ENCODE measurements around the gene KCNC2.

Gene KCNC2

GRCh38 chr12:75157385-75157784, 52.3 kb downstream of the KCNC2 start:
- DNase-seq, result no peak

- no peak for DNase-seq
Observed at GRCh38 chr12:75155962-75156361, 53.7 kb downstream of the KCNC2 start.

DNA sequence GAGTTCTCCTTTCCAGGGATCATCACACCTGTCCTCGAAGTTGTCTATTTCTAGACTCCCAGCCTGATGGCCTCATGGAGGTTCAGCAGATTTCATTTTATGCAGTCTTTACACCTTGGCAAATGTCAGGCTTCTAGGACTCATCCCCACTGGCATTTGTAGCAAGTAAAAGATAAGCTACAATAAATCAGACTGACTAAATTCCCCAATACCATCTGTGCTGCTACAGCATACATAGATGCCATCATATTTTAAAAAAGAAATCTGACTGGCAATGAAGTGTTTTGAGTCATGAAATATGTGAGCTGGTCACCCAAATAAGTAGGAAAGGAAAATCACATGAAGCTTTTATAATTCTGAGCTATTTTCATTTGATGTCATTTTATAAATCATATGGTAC, 55.3 kb downstream of the KCNC2 start:
- DNase-seq, result no peak

DNA sequence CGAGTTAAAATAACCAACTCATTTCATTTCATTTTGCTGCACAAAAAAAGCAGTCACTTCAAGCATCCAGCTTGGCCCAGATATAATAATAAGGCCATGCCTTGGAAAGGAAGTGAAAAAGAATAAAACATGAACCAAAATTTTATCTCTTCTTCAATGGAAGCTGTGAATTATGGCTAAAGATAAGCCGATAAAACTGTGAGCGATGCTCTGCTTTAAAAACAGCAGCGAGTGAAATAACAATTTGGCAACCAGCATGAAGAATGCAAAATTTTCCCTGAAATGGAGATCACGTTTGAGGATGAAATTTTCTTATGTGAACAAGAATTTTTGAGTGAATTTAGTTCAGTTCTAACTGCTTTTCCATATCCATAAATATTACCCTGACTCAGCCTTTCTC, 70.4 kb downstream of the KCNC2 start:
- no peak for DNase-seq

- no peak for DNase-seq
Observed at GRCh38 chr12:75137896-75138295, 71.7 kb downstream of the KCNC2 start.

DNA sequence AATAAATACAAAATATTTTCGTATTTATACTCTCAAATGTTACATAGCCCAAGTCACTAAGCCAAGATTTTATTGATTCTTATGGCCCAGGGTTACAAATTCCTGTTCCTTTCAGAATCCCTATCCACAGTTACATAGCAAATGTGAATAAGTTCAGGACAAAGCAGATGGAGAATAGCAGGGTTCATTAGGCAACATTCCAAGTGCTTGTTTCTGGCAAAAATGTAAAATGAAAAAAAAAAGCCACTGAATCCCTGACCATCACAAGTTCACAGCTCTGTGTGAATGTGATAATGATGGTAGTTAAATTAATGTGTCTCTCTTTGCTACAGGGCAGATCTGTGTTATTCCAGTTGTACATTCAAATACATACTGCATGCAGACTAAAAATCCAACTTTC, 74.6 kb downstream of the KCNC2 start:
- DNase-seq, result no peak

DNA sequence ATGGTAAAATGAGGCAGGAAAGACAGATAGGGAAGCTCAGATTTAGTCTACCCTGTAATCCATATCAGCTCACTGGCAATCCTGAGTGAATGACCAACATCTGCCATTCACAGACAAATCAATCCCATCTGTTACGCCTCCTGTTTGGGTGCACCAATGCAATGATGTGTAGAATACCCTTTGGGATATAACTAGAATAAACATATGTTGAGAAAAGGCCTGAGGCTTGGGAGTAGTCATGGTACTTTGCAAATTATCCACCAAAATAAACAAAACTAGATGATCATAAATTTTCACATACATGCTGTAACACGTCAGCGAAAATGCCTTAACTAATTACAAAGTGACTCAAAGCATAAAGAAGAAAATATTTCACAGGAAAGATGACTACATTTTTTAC, 78.8 kb downstream of the KCNC2 start:
- DNase-seq, result no peak

DNA sequence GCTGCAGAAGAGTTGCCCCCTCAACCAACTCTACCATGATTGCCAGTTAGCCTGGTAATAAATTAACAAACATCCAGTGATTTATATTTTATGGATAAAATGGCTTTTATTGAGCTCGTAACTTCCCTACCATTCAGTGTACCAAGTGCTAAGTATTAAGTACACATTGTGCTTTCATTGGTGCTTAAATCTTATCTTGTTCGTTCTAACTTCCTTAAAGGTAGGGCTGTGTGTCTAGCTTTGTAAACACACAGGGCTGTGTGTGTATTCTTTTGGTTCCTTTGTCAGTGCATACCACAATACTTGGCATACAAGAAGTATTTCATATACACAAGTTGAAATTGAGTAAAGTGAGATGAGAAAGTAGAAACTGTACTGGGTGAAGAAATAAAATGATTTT, 80.4 kb downstream of the KCNC2 start:
- no peak for DNase-seq

- no peak for DNase-seq
Observed at GRCh38 chr12:75121036-75121705, 88.5 kb downstream of the KCNC2 start.

- no peak for DNase-seq
Observed at GRCh38 chr12:75120311-75120711, 89.3 kb downstream of the KCNC2 start.

- DNase-seq, result no peak
Observed at GRCh38 chr12:75116646-75117198, 92.9 kb downstream of the KCNC2 start.

GRCh38 chr12:75115748-75116147, 93.9 kb downstream of the KCNC2 start:
- DNase-seq, result no peak

GRCh38 chr12:75103822-75104221, 105.8 kb downstream of the KCNC2 start:
- no peak for DNase-seq

DNA sequence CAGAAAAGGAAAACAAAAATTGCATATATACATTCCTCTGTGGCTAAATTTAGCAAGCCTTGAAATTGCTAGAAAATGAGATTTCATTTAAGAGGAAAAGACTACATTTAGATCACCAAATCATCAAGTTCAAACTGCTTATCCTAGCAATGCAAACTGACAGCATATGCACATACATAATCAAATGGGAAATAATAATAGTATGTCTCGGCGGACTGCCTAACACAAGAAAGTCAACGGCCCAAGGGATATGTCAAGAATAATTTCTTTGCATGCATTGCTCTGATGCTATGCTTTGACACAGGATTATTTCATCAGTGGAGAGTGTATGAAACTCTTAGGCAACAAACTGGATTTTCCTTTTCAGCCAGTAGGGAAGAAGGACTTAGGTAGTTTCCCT, 107.9 kb downstream of the KCNC2 start:
- DNase-seq, result no peak

DNA sequence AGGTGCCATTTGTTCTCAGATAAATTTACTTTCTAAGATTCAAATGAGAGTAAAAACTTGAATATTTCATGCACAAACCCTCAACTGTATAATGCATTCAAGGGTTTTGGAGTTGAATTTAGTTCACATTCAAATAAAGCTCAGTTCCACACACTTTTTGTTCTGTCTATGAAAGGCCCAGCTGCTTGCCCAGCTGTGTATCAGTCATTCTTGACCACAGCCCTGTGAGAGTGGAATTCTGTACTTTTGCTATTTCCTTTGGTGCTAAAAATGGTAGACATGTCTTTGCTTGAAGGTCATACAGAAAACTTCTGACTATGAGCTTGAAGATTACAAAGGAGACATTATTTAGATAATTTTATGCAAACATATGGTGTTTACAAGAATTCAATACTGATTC, 110.4 kb downstream of the KCNC2 start:
- no peak for DNase-seq

DNA sequence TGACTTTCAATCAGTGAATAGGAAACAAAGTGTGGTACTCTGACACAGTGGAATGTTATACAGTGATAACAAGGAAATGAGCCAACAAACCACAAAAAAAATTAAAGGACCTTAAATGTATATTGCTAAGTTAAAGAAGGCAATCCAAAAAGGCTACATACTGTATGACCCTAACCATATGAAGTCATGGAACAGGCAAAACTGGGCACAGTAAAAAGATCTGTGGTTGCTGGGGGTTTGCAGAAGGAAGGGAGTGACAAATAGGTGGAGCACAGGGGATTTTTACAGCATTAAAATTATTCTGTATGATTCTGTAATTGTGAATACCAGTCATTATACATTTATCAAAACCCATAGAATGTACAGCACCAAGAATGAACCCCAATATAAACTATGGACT, 112.6 kb downstream of the KCNC2 start:
- DNase-seq, result no peak

DNA sequence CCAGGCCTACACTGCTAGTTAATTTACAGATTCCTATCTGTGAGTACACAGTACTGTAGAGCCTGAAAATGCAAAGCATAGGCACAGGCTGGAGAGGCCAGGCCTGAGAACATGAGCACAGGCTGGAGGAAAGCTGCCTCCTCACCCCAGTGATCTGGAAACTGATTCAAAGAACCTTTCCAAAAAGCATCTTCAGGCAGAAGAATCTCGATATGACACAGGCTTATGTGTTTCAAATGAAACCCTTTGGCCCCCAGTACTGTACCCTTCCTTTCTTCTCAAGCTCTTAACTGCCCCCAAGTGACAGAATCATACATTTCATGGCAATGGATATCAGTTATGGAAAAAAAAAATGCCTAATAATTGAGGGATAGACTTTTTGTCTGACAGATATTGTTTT, 122.0 kb downstream of the KCNC2 start:
- DNase-seq, result no peak

- no peak for DNase-seq
Observed at GRCh38 chr12:75086091-75087038, 123.3 kb downstream of the KCNC2 start.

GRCh38 chr12:75081305-75081704, 128.3 kb downstream of the KCNC2 start:
- no peak for DNase-seq

GRCh38 chr12:75080582-75080981, 129.1 kb downstream of the KCNC2 start:
- DNase-seq, result no peak

DNA sequence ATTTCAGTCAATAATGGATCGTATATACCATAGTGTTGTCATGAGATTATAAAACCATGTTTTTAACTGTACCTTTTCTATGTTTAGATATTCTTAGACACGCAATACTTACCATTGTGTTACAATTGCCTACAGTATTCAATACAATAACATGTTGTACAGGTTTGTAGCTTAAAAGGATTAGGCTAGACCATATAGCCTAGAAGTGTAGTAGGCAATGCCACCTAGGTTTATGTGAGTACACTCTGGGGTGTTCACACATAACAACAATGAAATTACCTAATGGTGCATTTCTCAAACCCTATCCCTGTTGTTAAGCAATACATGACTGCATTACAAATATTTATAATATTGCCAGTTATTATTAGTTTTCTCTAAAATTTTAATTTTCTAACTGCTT, 144.2 kb downstream of the KCNC2 start:
- no peak for DNase-seq

DNA sequence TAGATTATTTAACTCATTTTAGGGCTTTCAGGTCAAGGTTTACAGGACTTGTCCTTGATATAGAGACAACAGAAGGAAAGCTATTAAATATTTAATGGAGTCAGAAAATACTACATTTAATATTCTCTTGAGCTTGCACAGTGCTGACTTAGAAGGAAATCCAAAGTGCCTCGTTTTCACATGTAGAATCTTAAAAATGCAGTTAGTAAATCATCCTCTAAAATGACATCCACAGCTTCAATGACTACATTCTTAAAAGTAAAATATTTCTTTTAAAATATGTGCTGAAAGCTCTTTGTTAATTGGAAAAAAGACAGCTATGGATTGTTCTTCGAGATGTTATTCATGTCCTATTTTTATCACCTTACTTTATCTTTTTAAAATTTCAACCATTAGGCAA, 146.9 kb downstream of the KCNC2 start:
- DNase-seq, result no peak

GRCh38 chr12:75058228-75058627, 151.4 kb downstream of the KCNC2 start:
- DNase-seq, result no peak

- DNase-seq, result no peak
Observed at GRCh38 chr12:75048767-75049166, 160.9 kb downstream of the KCNC2 start.
